Peyer's patch (tissue), 4 donors: Measurements from ENCODE around the gene TATDN2.

ENCODE experiments used
- CTCF ChIP-seq, 6 experiments: fragments of 450-650 bp in 4 of 6; fragments of 200-600 bp in 2 of 6; sonication (generic) in 1 of 6; IDR thresholded peaks; one replicate each; pipeline ENCODE4 v1.5.1; 2017 to 2019; ENCODE audit warnings: antibody characterized with exemption in 6 of 6, mild to moderate bottlenecking in 3 of 6, moderate library complexity in 1 of 6
- POLR2A ChIP-seq, 2 donors: fragments of 450-650 bp; IDR thresholded peaks; one replicate each; pipeline ENCODE4 v1.5.1; 2017; ENCODE audit warnings: antibody characterized with exemption in 2 of 2, mild to moderate bottlenecking in 2 of 2, moderate library complexity in 2 of 2

GRCh38 chr3:10265833-10266232 lies 17.6 kb downstream of the TATDN2 start:
- TF ChIP-seq CTCF (IDR thresholded peaks at IDR 0.05): no peak
- no peak for TF ChIP-seq POLR2A (IDR thresholded peaks at IDR 0.05)
